Measurements from ENCODE around the gene RFNG. TPM values are rescaled to one million over a fixed set of nuclear protein-coding genes. Genes with fewer than 3 reads are reported as not detected.

The RFNG gene
- total and polyA plus RNA-seq, 2 of the 13 experiments (the other 11 are each of a cell fraction or from before 2014, with no cell fraction given), result 61.4 to 64.0 TPM

- TF ChIP-seq PATZ1 (CRISPR knock-in tag; IDR thresholded peaks at IDR 0.05) (peak; percentile 99), NR2F6 (IDR thresholded peaks at IDR 0.05) (peak; percentile 35), NR2F6 (CRISPR knock-in tag; IDR thresholded peaks at IDR 0.05) (peak; percentile 92), PRDM15 (CRISPR knock-in tag; IDR thresholded peaks at IDR 0.05) (peak; percentile 80; the same call in 1 of the 2 replicates), CCAR2 (optimal IDR thresholded peaks at IDR 0.05; ENCODE audit: low read depth, low read length) (peak; percentile 31), KLF15 (CRISPR knock-in tag; IDR thresholded peaks at IDR 0.05; ENCODE audit: borderline replicate concordance) (peak; percentile 71; the same call in 1 of the 2 replicates), EHMT2 (IDR thresholded peaks at IDR 0.05; ENCODE audit: borderline replicate concordance, low read depth, low read length) (no peak), ZNF563 (CRISPR knock-in tag; IDR thresholded peaks at IDR 0.05) (peak; percentile 65; the same call in 1 of the 2 replicates), XRCC5 (optimal IDR thresholded peaks at IDR 0.05; ENCODE audit: low read length) (peak; percentile 87), AGO1 (IDR thresholded peaks at IDR 0.05; ENCODE audit: low read depth, low read length, poor library complexity, severe bottlenecking) (peak; percentile 58), TBL1XR1 (IDR thresholded peaks at IDR 0.05; ENCODE audit: borderline replicate concordance, low read length, partially characterized antibody) (no peak), ZNF546 (CRISPR knock-in tag; conservative IDR thresholded peaks at IDR 0.05) (peak; percentile 32; the same call in 1 of the 2 replicates), NFYC (CRISPR knock-in tag; IDR thresholded peaks at IDR 0.05) (0 out of 2 replicates have a peak, but pooled peaks have one; percentile 39), AKNA (CRISPR knock-in tag; IDR thresholded peaks at IDR 0.05; ENCODE audit: borderline replicate concordance) (0 out of 2 replicates have a peak, but pooled peaks have one; percentile 71), UBTF (CRISPR knock-in tag; IDR thresholded peaks at IDR 0.05) (peak; percentile 86)
These were observed 50.6 kb downstream of the RFNG start (continued) for GRCh38 chr17:82000803-82001570.
